Hair follicular keratinocyte (primary cell): ENCODE data around the gene CLDN34. TPM values are rescaled to one million over a fixed set of nuclear protein-coding genes. Genes with fewer than 3 reads are reported as not detected.

Experiments used
- total RNA-seq: library from RNA; depleted of rRNA; stranded (reverse); fragments of >200 nt; gene quantifications from 2 replicates; pipeline ENCODE4 v1.2.3, GENCODE V29; 2015

The CLDN34 gene
- not detected in 2 replicates for total RNA-seq

GRCh38 chrX:9966775-9967408 lies at the start of gene CLDN34:
Gene CLDN34 (plus strand): TSS chrX:9967358. CDS start chrX:9967358, 0 bp downstream.

Other genes starting within 250 kb of the CLDN34 start
- gene GPR143, start 201.5 kb upstream of the CLDN34 start, total RNA-seq = 0.08 TPM in 1 of 2 replicates, not detected in the other
- gene SHROOM2, start 180.9 kb upstream of the CLDN34 start, total RNA-seq = 8.6 and 11.6 TPM in 2 replicates
- gene CLCN4, start 189.6 kb downstream of the CLDN34 start, total RNA-seq = 0.11 and 0.39 TPM in 2 replicates